Omental fat pad (tissue), 4 donors: ENCODE data around the gene MGAT3. TPM values are rescaled to one million over a fixed set of nuclear protein-coding genes. Genes with fewer than 3 reads are reported as not detected.

Source experiments
- ATAC-seq: fragments of 150-250 bp; one replicate; pipeline ENCODE4 v1.9.1; 2016; ENCODE audit warnings: mild to moderate bottlenecking, moderate library complexity; ENCODE audit not compliant: low FRiP score
- DNase-seq: peaks from one replicate; pipeline ENCODE4 v3.0.0-alpha.2; 2019; ENCODE audit warnings: low spot score
- CTCF ChIP-seq, 3 donors: fragments of 450-650 bp; IDR thresholded peaks; one replicate each; pipeline ENCODE4 v1.5.1; 2016 to 2017; ENCODE audit warnings: antibody characterized with exemption in 3 of 3, mild to moderate bottlenecking in 3 of 3, moderate library complexity in 2 of 3
- total RNA-seq, 4 donors: library from RNA; depleted of rRNA; stranded (reverse); fragments of >200 nt; gene quantifications; one replicate each; pipeline ENCODE4 v1.1.0, GENCODE V29; 2016

The MGAT3 gene
- total RNA-seq, 4 donors from 2014 or later = 4.1 to 23.5 (median 9.9) TPM

DNA sequence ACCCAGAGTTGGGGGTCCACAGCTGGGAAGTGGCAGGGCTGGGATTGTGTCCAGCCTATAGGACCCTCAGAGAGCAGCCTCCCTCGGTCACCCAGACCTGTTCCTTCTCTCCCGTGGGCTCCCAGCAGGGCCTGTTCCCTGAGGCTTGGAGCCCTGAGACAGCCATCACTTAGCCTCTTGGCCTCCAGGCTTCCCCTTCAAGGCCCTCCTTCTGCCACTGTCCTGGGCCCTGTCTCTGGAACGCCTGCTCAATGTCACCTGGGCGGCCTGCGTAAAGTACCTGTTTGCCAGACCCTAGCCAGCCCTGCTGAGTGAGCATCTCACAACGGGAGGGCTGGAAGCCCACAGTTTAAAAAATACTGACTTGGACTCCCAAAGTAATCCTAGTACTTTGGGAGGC lies 6.5 kb downstream of the MGAT3 start:
- TF ChIP-seq CTCF (IDR thresholded peaks at IDR 0.05) = no peak
- DNase-seq = no peak
- no peak for ATAC-seq

DNA sequence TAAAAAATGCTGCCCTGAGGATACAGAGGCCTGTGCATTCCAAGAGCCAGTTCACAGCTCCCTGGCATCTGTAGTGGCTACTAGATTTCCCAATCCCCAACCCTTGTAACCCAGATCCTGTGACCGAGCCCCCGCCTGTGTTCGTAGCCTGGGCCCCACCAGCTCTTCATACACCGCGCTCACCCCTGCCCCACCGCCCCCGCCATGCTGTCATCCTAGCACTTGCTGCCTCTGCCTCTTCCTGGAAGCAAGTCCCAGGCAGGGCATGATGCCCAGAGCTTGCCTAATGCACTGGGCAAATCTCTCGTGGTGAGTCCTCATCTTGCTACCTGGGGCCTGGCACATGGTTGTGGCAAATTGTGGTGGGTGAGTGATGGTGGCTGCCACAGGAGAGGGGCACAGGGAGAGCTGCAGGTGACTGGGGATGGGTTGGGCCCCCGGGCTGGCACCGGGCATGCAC lies 7.1 kb downstream of the MGAT3 start:
- DNase-seq (no peak), ATAC-seq (peak; percentile 67)
- TF ChIP-seq CTCF (IDR thresholded peaks at IDR 0.05) = no peak

DNA sequence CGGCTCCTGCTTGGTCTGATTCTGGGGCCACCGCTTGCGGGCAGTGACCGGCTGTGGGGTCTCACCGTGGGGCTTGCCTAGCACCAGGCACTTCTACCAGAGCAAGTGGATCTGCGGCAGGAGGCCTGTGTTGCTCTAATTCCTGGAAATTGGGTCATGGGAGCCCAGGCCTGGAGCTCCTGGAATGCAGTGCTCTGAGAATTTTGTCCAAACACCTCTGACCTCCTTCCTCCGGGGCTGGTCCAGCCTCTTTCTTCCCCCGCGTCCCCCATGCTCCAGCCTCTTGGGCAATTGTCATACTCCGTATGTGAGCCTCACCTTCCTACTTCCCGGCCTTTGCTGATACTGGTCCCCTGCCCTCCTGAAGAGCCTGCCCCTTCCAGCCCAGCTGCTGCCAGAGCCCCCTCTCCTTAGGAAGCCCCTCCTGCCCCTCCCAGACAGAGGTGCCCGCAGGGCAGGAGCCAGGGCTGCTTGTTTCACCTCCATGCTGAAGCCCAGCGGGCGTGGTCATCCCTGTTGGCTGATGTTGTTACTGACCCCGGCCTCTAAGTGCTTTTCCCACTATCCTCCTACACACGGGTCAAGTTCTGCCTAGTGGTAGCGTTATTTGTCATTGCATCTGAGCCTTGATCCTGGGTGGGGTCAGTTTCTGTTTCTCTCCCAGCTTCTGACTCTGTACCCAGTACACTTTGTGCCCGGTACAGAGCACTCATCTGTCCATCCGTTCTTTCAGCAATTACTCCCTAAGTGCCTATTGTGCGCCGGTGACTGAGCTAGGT lies 9.6 kb downstream of the MGAT3 start:
- TF ChIP-seq CTCF (IDR thresholded peaks at IDR 0.05) = no peak
- DNase-seq (no peak), ATAC-seq (no peak)

DNA sequence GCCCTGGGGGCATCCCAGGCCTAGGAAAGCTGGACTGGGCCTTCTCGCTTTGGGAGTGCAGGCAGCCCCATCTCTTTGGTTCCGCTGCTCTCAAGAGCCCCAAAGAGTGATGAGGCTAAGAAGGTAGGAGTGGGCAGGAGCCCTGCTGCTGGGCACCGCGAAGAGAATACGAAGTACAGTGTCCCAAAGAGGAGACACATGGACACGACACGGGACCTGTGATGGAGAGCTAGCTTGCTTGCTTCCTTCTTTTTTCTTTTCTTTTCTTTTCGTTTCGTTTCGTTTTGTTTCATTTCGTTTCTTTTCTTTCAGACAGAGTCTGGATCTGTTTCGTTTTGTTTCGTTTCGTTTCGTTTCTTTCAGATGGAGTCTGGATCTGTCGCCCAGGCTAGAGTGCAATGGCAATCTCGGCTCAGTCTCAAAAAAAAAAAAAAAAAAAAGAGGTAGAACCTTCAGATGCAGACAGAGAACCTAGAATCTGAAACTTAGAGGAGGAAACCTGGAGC lies 10.6 kb downstream of the MGAT3 start:
- DNase-seq = no peak
- TF ChIP-seq CTCF (IDR thresholded peaks at IDR 0.05) = no peak

GRCh38 chr22:39468487-39469325 lies 11.9 kb downstream of the MGAT3 start:
- no peak for TF ChIP-seq CTCF (IDR thresholded peaks at IDR 0.05)
- DNase-seq = no peak
- ATAC-seq = no peak

More for the DNA sequence above, 10.6 kb downstream of the MGAT3 start:
- no peak for ATAC-seq

DNA sequence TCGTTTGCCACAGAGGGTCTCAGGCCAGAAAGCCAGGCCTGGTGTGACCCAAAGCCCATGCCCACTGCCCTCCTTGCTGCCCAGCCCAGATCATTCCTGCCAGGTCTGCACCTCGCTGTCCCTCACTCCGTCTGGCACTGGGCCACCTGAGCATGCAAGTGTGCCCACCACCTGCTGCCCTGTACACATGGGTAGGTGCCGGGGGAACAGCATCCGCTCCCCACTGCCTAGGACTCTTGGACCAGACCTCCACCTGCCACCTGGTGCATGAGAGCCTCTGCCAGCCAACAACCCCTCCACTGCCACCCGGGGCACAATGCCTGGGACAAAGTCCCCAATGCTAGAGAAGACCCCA lies 12.5 kb downstream of the MGAT3 start:
- ATAC-seq (no peak), DNase-seq (no peak)
- TF ChIP-seq CTCF (IDR thresholded peaks at IDR 0.05) = no peak
